ENCODE data around the gene RBMS3. TPM values are rescaled to one million over a fixed set of nuclear protein-coding genes. Genes with fewer than 3 reads are reported as not detected.

Gene RBMS3
- total RNA-seq, 1 donor from 2014 or later: 70.0 TPM

GRCh38 chr3:29971895-29972294 is 691.0 kb downstream of the RBMS3 start:
- Histone ChIP-seq H3K27me3 (no peaks in the 10 kb centered on the region), H3K27ac (no peak overlapping the region), H3K4me1 (peaks cover 7% of the 10 kb centered on the region), H3K36me3 (no peaks in the 10 kb centered on the region), H3K9me3 (no peaks in the 10 kb centered on the region), H3K4me3 (no peak overlapping the region)
- no peak for DNase-seq (ENCODE audit: extremely low spot score in 2 of 2)
- TF ChIP-seq POLR2A (IDR thresholded peaks at IDR 0.05): no peak
- no peak for TF ChIP-seq CTCF (IDR thresholded peaks at IDR 0.05)
- no peak for TF ChIP-seq POLR2AphosphoS5 (IDR thresholded peaks at IDR 0.05; ENCODE audit: insufficient read depth in 1 of 2, low read depth in 1 of 2)
- intact Hi-C loops (cut with DNase I): no loop called here

- Histone ChIP-seq H3K27ac (no peak overlapping the region), H3K9me3 (no peaks in the 10 kb centered on the region), H3K4me3 (no peak overlapping the region), H3K4me1 (peaks cover 7% of the 10 kb centered on the region), H3K27me3 (no peaks in the 10 kb centered on the region), H3K36me3 (no peaks in the 10 kb centered on the region)
- intact Hi-C loops (cut with DNase I): no loop called here
- no peak for DNase-seq (ENCODE audit: extremely low spot score in 2 of 2)
- no peak for TF ChIP-seq POLR2A (IDR thresholded peaks at IDR 0.05)
- TF ChIP-seq POLR2AphosphoS5 (IDR thresholded peaks at IDR 0.05; ENCODE audit: insufficient read depth in 1 of 2, low read depth in 1 of 2): no peak
- TF ChIP-seq CTCF (IDR thresholded peaks at IDR 0.05): no peak
These were observed 691.6 kb downstream of the RBMS3 start for GRCh38 chr3:29972320-29972993.

- Histone ChIP-seq H3K27ac (no peak overlapping the region), H3K36me3 (no peaks in the 10 kb centered on the region), H3K4me3 (no peak overlapping the region), H3K4me1 (peaks cover 7% of the 10 kb centered on the region), H3K27me3 (no peaks in the 10 kb centered on the region), H3K9me3 (no peaks in the 10 kb centered on the region)
- no peak for DNase-seq (ENCODE audit: extremely low spot score in 2 of 2)
- intact Hi-C loops (cut with DNase I): no loop called here
- TF ChIP-seq CTCF (IDR thresholded peaks at IDR 0.05) (no peak), POLR2A (IDR thresholded peaks at IDR 0.05) (no peak)
These were observed 692.9 kb downstream of the RBMS3 start for GRCh38 chr3:29973763-29974162.

GRCh38 chr3:29976871-29977270 is 696.0 kb downstream of the RBMS3 start:
- no peak overlapping the region for H3K4me3 ChIP-seq
- no peak for DNase-seq (ENCODE audit: extremely low spot score in 2 of 2)
- intact Hi-C loops (cut with DNase I): no loop called here
- no peaks in the 10 kb centered on the region for H3K36me3 ChIP-seq
- H3K4me1 ChIP-seq: peaks cover 7% of the 10 kb centered on the region
- TF ChIP-seq POLR2AphosphoS5 (IDR thresholded peaks at IDR 0.05; ENCODE audit: insufficient read depth in 1 of 2, low read depth in 1 of 2): no peak
- no peak for TF ChIP-seq POLR2A (IDR thresholded peaks at IDR 0.05)
- no peak for TF ChIP-seq CTCF (IDR thresholded peaks at IDR 0.05)
- H3K27ac ChIP-seq: no peak overlapping the region
- no peaks in the 10 kb centered on the region for H3K27me3 ChIP-seq
- H3K9me3 ChIP-seq: no peaks in the 10 kb centered on the region

- Histone ChIP-seq H3K27me3 (no peaks in the 10 kb centered on the region), H3K27ac (no peak overlapping the region), H3K36me3 (no peaks in the 10 kb centered on the region), H3K4me1 (peaks cover 7% of the 10 kb centered on the region), H3K9me3 (no peaks in the 10 kb centered on the region), H3K4me3 (no peak overlapping the region)
- intact Hi-C loops (cut with DNase I): no loop called here
- no peak for DNase-seq (ENCODE audit: extremely low spot score in 2 of 2)
- TF ChIP-seq CTCF (IDR thresholded peaks at IDR 0.05) (no peak), POLR2A (IDR thresholded peaks at IDR 0.05) (no peak), POLR2AphosphoS5 (IDR thresholded peaks at IDR 0.05; ENCODE audit: insufficient read depth in 1 of 2, low read depth in 1 of 2) (no peak)
These were observed 696.5 kb downstream of the RBMS3 start for GRCh38 chr3:29977360-29977759.

Data from vagina (tissue), 2 donors.